Fibroblast of the conjunctiva (primary cell): ENCODE results near the gene MZT1.

ENCODE experiments used
- DNase-seq: peaks from one replicate; pipeline ENCODE4 v3.0.0-alpha.2; 2010; ENCODE audit warnings: low read depth

The MZT1 gene

DNA sequence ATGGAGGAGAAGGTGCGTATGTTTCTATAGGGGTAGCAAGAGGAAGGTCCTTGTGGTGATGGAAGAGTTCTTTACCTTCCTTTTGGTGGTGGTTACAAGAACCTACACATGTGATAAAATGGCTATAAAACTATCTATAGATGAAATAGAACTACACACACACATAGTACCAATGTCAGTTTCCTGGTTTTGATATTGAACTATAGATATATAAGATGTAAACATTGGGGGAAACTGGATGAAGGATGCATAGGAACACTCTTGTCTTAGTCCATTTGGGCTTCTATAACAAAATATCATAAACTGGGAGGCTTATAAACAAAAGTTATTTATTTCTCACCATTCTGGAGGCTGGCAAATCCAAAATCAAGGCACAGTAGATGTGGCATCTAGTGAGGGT lies 47.1 kb downstream of the MZT1 start:
- no peak for DNase-seq

DNA sequence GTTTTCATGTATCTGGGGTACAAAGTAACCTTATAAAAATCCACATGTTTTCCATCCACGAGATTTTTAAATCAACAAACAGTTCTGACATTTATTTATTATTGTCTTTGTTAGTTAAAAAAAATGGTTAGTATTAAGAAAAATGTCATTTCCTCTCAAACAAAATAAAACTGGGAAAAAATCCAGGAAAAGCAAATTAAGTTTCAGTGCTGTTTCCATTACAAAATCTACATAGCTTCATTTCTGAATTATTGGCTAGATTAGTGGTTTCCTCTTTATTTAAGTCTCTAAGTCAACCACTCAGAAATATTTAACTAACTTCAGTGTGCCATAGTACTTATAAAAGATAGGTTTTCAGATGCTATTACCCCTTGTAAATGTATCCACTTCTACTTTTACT lies 49.1 kb downstream of the MZT1 start:
- no peak for DNase-seq

- DNase-seq: no peak
Observed at GRCh38 chr13:72677431-72677830, 50.0 kb downstream of the MZT1 start.

DNA sequence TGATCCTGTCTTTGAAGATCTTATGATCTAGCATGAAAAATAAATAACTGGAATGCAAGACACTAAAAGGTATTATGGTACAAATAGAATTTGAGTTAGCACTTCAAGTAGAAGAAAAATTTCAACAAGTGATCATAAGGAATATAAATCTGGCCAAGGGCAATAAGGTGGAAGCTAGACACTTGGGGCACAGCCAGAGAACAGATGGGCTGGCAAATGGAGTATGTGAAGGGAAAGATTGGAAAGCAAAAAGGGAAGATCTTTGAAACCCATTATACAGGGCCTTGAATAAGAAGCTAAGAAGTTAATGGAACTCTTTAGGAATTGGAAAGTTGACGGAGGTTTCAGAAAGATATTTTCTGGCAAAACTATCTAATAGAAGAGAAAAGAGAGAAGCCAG lies 61.0 kb downstream of the MZT1 start:
- DNase-seq: no peak

- no peak for DNase-seq
Observed at GRCh38 chr13:72662548-72662947, 64.9 kb downstream of the MZT1 start.
